ENCODE results near the gene PGBD5.

Gene PGBD5

DNA sequence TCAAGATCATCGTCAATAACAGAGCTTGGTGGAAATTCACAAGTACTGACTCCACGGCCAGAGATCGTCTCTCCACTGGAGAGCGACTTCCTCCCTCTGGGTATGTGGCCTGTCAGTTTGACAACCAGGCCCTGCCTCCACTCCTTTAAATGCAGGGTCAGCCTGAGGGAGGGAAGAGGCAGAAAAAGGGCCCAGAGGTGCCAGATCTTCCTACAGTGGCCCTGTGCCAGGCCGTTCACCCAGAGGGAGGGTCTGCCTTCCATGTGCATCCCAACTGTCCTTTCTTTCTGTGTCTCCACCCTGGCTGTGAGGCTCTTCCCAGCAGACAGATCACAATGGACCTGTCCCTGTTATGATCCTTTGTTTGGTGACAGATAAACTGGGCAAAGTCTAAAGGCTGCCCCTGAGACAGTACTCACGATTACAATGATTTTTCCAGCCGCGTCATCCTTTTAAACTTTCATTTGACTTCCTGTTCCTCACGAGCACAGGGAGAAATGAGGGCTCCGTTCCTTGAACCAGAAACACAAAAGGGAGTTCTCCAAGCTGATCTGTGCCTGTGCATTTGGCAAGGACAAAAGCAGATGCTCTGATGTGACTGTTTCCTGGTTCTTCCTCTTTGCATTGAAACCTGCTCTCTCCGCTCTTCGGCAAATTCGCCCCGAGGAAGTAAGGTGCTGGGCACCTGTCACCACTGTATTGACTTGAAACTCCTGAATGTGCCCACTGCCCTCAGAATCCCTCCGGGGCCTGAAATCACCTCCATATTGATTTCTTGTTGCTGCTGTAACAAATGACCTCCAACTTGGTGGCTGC, 126.7 kb downstream of the PGBD5 start:
- peak; percentile 64 for DNase-seq

DNA sequence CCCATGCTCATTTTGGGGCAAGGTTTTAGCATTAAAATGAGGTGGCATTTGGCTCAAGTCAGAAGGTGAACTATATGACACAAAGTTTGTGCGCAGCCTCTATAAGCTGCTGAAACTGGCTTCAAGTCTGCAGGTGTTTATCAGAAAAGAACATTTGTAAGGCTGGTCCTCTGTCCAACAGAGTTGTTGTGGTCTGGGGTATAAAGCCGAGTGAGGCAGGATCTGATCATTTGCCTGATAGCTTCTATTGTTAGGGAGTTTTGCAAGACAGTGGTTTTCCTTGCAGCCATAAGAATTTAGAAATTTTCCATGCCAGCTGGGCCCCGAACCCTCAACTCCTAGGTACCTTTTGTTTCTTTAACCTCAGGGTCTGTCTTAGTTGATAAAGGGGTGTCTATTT, 130.8 kb downstream of the PGBD5 start:
- DNase-seq: peak; percentile 75

DNA sequence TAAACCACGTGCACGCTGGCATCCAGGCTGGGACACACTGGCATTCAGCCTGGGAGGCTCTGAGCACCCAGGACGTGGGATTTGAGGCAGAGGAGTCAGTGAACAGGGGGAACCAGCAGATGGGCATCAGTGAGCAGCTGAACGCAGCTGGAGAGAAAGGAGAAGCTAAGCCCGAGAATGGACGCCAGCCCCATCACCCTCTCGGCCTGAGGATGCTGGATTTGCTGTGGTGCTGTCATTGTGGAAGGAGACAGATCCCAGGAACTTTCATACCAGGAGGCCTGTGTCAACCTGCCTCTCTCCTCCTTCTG, 132.8 kb downstream of the PGBD5 start:
- no peak for DNase-seq

DNA sequence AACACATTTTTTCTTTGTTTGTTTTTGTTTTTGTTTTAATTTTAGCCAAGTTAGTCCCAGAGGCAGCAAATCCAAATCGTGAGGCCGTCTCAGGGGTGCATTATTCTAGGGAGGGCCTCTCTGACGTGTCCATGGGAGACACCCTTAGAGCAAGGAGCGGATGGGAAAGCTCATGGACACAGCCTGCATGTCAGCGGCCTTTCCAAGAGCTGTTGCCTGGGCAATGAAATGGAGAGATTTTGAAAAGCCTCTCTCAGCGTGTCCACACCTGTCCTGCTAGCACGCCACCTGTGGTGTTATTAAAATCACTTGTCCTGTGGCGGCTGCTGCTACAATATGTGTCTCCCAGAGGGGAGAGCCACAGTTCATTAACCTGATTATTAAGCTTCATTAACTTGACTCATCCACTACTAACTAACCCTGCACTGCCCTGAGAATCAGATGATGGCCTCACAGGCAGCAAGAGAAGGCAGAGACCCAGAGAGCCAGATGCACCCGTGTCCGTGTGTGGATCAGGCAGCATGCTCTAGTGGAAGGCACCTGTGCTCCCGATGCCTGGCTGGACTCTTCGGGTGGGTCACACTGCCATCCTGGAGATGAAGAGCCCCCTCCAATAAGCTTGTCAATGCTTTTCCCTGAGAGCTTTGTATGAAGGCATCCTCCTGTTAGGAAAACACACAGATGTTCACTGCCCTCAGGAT, 133.3 kb downstream of the PGBD5 start:
- DNase-seq: no peak

DNA sequence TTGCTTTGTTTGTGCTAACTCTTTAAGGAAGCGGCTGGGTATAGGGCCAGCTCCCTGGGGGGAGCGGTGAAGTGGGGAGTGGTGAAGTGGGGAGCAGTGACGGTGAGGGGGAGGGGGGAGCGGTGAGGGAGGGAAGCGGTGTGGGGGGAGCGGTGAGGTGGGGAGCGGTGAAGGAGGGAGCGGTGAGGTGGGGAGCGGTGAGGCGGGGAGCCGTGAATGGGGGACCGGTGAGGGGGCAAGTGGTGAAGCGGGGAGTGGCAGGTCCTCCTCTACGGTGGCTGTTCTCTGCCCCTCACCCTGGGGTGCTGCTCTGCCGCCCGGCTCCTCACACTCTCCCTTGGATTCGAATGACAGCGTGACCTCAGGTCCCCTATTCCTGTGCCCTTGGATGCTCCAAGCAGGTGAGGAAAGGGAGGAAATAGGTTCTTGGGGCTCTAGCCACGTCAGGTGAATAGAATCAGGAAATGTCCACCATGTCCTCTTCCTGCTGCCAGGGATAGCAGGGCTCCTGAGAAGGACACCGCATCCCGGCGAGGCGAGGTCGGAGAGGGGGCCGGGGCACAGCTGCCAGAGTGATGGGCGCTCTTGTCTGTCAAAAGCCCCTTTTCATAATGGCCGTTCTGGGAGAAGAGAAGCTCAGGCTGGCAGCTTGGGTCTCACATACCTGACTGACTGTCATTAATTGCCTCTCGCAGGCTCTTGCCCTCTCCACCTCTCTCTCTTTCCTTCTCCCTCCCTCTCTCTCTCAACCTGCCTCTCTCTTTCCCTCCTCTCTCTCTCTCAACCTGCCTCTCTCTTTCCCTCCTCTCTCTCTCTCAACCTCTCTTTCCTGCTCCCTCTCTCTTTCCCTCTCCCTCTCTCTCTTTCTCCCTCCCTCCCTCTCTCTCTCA, 134.2 kb downstream of the PGBD5 start:
- DNase-seq: peak; percentile 61

GRCh38 chr1:230289350-230289644, 136.8 kb downstream of the PGBD5 start:
- DNase-seq: no peak

DNA sequence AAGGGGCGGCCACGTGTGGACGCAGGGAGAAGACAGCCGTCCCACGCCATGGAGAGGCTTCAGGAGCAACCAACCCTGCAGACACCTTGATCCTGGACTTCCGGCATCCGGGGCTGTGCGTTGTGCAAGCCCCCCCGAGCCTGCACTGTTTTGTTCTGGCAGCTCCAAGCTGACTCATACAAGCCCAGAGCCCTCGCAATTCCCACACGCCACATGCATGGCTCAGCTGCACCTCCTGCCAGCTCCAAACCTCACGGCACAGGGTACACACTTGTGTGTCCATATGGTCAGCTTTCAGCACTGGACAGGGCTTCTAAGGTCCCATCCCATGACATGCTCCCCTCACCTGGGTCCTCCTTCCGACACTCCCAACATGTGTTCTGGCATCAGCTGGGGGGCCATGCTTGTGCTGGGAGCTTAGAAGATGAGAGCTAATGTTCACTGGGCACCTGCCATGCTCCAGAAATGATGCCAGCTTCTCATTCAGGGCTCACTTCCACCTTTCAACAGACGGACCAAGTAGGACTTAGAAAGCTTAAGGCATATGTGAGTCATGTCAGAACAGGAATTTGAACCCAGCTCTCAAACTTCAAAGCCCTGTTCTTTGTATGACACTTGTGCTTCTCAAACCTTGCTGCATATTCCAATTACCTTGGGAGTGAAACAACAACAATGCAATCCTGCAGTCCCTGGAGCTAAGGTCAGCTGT, 137.3 kb downstream of the PGBD5 start:
- DNase-seq: no peak

DNA sequence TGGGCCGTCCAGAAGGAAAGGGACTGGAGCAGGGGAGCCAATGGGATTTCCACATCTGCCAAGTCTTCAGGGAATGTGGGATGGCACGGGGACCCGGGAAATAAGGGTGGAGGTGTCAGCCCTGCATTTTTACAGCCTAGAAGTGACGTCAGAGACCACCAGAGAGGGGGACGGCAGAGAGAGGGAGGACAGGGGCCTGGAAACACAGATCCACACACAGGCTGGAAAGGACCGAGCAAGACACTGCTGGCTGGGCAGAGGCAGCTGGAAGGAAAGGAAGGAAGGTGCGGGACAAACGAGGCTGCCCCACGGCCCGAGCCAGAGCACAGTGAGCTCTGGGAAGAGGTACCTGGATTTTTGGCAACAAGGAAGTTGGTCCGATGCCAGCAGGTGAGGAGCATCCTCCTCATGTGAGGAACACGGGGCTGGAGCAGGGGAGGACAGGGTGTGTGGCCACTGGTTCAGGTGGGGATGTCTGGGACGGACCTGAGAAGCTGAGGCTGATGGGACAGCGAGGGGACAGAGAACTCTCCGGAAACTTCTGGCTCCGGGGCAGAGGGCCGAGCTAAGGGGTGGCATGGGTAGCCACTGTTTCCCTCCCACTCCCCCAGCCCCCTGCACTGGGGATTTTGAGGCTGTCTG, 138.3 kb downstream of the PGBD5 start:
- no peak for DNase-seq

- no peak for DNase-seq
Observed at GRCh38 chr1:230286890-230287269, 139.3 kb downstream of the PGBD5 start.

DNA sequence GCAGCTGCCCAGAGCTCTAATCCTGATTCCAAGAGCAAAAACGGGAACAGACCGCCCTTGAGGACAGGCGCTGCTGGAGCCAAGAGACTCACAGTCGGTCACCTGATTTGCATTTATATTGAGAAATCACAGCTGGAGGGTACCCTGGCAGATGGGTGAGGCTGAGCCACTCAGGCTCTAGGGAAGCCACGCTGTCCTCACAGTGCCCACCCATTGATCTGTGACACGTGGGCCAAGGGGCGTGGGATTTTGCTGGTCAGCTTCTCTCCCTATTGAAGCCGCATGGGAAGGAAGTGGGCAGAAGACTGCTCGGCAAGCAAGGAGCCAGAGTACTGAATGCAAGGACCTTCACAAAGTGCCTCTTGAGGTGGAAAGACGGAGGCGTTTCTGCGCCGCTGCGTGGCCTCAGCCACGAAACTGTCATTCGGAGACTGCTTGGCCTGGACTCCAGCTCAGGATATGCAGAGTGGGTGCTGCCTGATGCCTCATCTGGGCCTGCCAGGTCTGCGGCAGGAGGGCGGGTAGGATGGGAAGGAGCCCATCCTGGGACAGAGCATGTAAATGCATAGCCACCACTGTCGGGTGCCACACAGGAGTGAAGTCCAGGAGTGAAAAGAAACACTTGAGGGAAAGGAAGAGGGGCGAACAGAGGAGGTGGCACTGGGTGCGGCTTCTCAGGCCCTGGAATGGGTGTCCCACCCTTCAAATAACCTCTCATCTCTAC, 139.8 kb downstream of the PGBD5 start:
- DNase-seq: no peak

GRCh38 chr1:230285351-230285750, 140.8 kb downstream of the PGBD5 start:
- DNase-seq: no peak

DNA sequence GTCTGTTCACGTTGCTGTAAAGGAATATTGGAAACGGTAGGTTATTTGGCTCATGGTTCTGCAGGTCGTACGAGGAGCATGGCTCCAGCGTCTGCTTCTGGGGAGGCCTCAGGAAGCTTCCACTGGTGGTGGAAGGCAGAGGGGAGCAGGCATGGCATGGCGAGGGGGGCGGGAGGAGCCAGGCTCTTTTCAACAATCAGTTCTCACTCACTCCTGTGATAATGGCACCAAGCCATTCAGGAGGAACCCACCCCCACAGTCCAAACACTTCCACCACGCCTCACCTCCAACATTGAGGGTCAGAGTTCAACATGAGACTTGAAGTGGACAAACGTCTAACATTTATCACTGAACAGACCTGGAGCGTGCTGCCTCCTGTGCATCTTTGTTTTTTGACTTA, 141.2 kb downstream of the PGBD5 start:
- no peak for DNase-seq

- DNase-seq: no peak
Observed at GRCh38 chr1:230283678-230284077, 142.5 kb downstream of the PGBD5 start.

- DNase-seq: peak; percentile 95
Observed at GRCh38 chr1:230282157-230282556, 144.0 kb downstream of the PGBD5 start.

DNA sequence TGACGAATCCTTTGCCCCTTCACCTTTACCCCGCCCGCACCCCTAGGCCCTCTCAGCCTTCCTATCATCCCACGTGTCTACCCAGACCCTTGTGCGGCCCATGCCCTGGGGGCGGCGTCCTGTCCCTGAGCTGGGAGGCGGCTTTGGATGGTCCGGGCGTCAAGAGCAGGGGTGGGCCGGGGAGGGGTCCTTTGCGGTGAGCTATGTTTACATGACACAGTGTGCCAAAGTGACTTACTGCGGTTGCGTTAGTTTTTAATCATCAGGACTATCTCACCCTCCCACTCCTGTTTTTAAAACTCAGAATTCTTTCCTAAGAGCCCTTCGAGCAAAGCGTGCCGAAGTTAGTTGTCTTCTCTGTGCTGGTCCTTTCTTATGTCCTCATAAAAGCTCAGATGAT, 144.6 kb downstream of the PGBD5 start:
- DNase-seq: peak; percentile 59

DNA sequence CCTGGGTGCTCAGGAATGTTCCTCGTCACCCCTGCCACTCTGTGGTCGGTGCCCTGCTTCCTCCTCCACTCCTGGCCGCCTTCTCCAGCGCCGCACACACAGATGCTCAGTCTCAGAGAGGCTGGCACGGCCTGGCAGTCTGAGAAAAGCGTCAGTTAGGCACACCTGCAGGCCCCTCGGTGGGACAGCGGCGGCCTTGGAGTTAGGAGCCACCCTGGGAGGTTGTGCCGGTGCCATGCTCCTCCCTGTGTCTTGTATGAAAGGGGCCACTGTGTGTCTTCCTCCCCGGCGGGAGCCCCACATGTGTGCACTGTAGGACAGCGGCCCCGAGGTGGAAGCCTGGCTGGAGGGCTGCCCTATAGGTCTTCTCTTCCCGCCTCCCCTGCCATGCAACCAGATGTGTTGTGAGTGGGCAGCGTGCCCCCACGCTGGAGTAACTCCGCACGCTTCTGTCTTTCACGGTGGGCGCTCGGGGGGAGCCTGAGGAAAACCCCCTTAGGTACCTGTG, 145.2 kb downstream of the PGBD5 start:
- no peak for DNase-seq

DNA sequence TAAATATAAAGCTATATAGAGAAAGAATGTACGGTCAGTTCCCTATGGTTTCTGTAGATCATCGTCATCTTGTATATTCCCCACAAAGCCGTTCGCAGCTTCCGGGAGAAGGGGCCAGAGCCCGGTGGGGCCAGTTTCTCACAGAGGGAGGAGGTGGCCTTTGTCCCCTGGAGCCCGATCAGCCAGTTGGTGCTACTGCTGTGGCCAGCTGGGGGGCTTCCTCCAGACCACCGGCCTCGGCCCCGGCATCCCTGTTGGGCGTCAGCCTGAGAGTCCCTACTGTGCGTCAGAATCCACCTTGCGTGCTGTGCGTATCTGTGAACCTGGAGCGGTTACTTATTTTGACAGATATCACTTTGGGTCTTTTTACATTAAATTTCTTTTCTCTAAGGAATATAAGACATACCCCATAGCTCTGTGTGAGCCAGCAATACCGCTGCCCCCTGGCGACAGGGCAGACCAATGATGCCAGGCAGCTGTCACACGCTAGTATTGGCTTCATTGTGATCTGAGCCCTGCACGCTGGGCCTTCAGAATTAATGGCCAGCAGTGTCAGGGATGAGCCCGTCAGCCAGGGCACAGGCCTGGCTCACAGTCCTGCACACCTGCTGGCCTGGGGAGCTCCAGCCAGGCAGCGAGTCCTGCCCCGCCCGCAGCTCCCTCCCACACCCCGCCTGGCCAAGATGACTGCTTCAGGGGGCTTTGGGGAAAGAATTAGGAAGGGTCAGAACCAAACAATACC, 145.9 kb downstream of the PGBD5 start:
- DNase-seq: peak; percentile 72

DNA sequence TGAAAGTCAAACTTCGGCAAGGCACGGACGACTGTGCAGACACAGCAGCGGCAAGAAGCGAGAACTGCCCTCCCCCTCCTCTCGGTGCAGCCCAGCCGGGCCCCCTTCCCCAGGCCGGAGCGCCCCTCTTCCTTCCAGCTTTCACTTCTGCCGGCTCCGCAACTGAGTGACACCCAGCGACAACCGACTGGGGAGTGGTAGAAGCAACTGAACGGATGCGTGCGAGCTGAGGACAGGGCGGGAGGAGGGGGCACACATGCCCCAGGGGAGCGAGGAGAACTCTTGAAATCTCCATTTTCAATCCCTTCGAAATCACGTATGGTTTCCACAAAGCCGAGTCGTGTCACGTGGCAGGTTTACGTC, 146.6 kb downstream of the PGBD5 start:
- no peak for DNase-seq

DNA sequence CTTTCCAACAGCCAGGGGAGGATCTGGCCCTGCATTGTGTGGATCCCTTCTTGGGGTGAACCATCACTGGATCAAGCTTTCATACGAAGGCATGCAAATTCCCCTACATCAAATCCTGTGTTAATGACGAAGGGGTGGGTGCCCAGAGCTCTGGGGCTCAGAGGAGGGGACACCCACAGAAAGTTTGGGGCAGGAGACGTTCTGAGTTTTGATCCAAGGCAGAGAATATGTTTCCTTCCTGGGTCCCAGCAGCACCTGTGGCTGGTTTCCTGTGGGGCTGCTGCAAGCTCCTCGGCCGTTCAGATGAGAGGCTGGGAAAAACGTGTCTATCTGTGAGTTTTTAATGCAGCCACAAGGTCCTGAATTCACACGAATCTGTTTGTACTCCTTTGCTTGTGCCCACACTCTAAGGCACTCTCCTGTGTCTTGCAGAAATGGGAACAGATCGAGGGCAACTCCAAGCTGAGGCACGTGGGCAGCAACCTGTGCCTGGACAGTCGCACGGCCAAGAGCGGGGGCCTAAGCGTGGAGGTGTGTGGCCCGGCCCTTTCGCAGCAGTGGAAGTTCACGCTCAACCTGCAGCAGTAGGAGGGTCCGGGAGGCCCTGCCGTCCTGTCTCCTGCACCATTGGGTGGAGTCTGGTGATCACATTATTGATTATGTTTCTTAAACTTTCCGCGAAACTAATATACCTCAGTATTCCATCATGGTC, 147.1 kb downstream of the PGBD5 start:
- DNase-seq: no peak

DNA sequence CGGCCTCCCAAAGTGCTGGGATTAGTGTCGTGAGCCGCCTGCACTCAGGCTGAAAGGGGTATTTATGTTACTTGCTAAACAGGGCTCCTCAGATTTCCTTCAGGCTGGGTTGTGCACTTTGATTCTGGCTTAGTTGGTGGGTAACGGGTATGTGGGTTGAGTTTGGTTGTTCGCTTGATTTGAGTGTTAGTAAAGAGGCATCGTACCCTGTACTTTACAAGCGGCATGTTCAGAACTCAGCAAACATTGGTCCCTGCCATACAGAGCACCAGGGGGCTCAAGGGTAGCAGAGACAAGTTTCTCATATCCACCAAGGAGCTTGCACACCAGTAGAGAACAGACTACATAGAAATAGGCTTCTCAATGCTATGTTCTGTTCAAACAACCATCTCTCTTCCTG, 147.8 kb downstream of the PGBD5 start:
- DNase-seq: no peak
